H7 (cell line): ENCODE data around the gene STK32A. TPM values are rescaled to one million over a fixed set of nuclear protein-coding genes. Genes with fewer than 3 reads are reported as not detected.
"Not testable (repeated sequence)": the region's sequence is repeated elsewhere in the genome, so short reads cannot be mapped to it uniquely, and the experiment has no call there.

Source experiments
- DNase-seq: peaks from one replicate; pipeline ENCODE4 v3.0.0; 2012
- H3K27me3 ChIP-seq: 2 replicates; pipeline ENCODE4 v1.6.0; 2011; ENCODE audit warnings: mild to moderate bottlenecking, low read length; ENCODE audit not compliant: control insufficient read depth, insufficient read depth
- H3K36me3 ChIP-seq: replicated peaks from 2 replicates; pipeline ENCODE4 v1.5.1; 2011; ENCODE audit warnings: low read length; ENCODE audit not compliant: control insufficient read depth, insufficient read depth
- H3K4me3 ChIP-seq: 2 replicates; pipeline ENCODE4 v1.5.1; 2011; ENCODE audit warnings: low read depth, mild to moderate bottlenecking, control low read depth, low read length, moderate library complexity; ENCODE audit not compliant: insufficient read depth
- total RNA-seq: library from RNA; depleted of rRNA; stranded (reverse); fragments of >200 nt; shearing (Covaris generic); gene quantifications from 2 replicates; pipeline ENCODE4 v1.2.3, GENCODE V29; 2014

STK32A gene
- total RNA-seq, 1 experiment from 2014 or later: 0.35 TPM

- no peaks in the 10 kb centered on the region for H3K27me3 ChIP-seq
- DNase-seq: peak; percentile 13
- no peak overlapping the region for H3K4me3 ChIP-seq
- no peaks in the 10 kb centered on the region for H3K36me3 ChIP-seq
Observed at GRCh38 chr5:147346006-147346561, 111.3 kb downstream of the STK32A start.

GRCh38 chr5:147348046-147348445 is 113.2 kb downstream of the STK32A start:
- Histone ChIP-seq H3K27me3 (no peaks in the 10 kb centered on the region), H3K36me3 (no peaks in the 10 kb centered on the region), H3K4me3 (no peak overlapping the region)
- DNase-seq: no peak

GRCh38 chr5:147348451-147348850 is 113.6 kb downstream of the STK32A start:
- Histone ChIP-seq H3K27me3 (no peaks in the 10 kb centered on the region), H3K4me3 (no peak overlapping the region), H3K36me3 (no peaks in the 10 kb centered on the region)
- no peak for DNase-seq

- Histone ChIP-seq H3K4me3 (no peak overlapping the region), H3K27me3 (no peaks in the 10 kb centered on the region), H3K36me3 (no peaks in the 10 kb centered on the region)
- DNase-seq: no peak
Observed at GRCh38 chr5:147349241-147349640, 114.4 kb downstream of the STK32A start.

GRCh38 chr5:147359101-147359500 is 124.3 kb downstream of the STK32A start:
- no peaks in the 10 kb centered on the region for H3K36me3 ChIP-seq
- H3K4me3 ChIP-seq: no peak overlapping the region
- H3K27me3 ChIP-seq: no peaks in the 10 kb centered on the region
- DNase-seq: no peak

GRCh38 chr5:147359581-147359980 is 124.8 kb downstream of the STK32A start:
- Histone ChIP-seq H3K4me3 (no peak overlapping the region), H3K27me3 (no peaks in the 10 kb centered on the region), H3K36me3 (no peaks in the 10 kb centered on the region)
- DNase-seq: no peak

GRCh38 chr5:147360816-147361215 is 126.0 kb downstream of the STK32A start:
- Histone ChIP-seq H3K27me3 (no peaks in the 10 kb centered on the region), H3K36me3 (no peaks in the 10 kb centered on the region), H3K4me3 (no peak overlapping the region)
- no peak for DNase-seq

GRCh38 chr5:147361441-147362175 is 126.8 kb downstream of the STK32A start:
- H3K27me3 ChIP-seq: no peaks in the 10 kb centered on the region
- DNase-seq: no peak
- H3K36me3 ChIP-seq: no peaks in the 10 kb centered on the region
- no peak overlapping the region for H3K4me3 ChIP-seq

- H3K36me3 ChIP-seq, H3K4me3 ChIP-seq, DNase-seq, H3K27me3 ChIP-seq: not testable (repeated sequence)
Observed at GRCh38 chr5:147367381-147367780, 132.6 kb downstream of the STK32A start.

GRCh38 chr5:147369742-147370374 is 135.0 kb downstream of the STK32A start:
- no peaks in the 10 kb centered on the region for H3K36me3 ChIP-seq
- DNase-seq: no peak
- no peaks in the 10 kb centered on the region for H3K27me3 ChIP-seq
- no peak overlapping the region for H3K4me3 ChIP-seq

- H3K27me3 ChIP-seq: no peaks in the 10 kb centered on the region
- no peak for DNase-seq
- no peak overlapping the region for H3K4me3 ChIP-seq
- H3K36me3 ChIP-seq: no peaks in the 10 kb centered on the region
Observed at GRCh38 chr5:147371290-147371689, 136.5 kb downstream of the STK32A start.

- DNase-seq: no peak
- no peak overlapping the region for H3K4me3 ChIP-seq
- no peaks in the 10 kb centered on the region for H3K36me3 ChIP-seq
- H3K27me3 ChIP-seq: no peaks in the 10 kb centered on the region
Observed at GRCh38 chr5:147372191-147372590, 137.4 kb downstream of the STK32A start.

- H3K27me3 ChIP-seq: no peaks in the 10 kb centered on the region
- H3K36me3 ChIP-seq: no peaks in the 10 kb centered on the region
- no peak overlapping the region for H3K4me3 ChIP-seq
- DNase-seq: no peak
Observed at GRCh38 chr5:147373328-147373727, 138.5 kb downstream of the STK32A start.

GRCh38 chr5:147375151-147375550 is 140.3 kb downstream of the STK32A start:
- Histone ChIP-seq H3K4me3 (no peak overlapping the region), H3K27me3 (no peaks in the 10 kb centered on the region), H3K36me3 (no peaks in the 10 kb centered on the region)
- no peak for DNase-seq

- Histone ChIP-seq H3K4me3 (no peak overlapping the region), H3K27me3 (no peaks in the 10 kb centered on the region), H3K36me3 (no peaks in the 10 kb centered on the region)
- no peak for DNase-seq
Observed at GRCh38 chr5:147377682-147378081, 142.9 kb downstream of the STK32A start.
